Psoas muscle (tissue), 8 donors: ENCODE measurements around the gene TRPM7. TPM values are rescaled to one million over a fixed set of nuclear protein-coding genes. Genes with fewer than 3 reads are reported as not detected.
"Not testable (repeated sequence)": the region's sequence is repeated elsewhere in the genome, so short reads cannot be mapped to it uniquely, and the experiment has no call there.

Experiments used
- ATAC-seq, 4 donors: fragments of 200-7000 bp; cut with Tn5 transposase; one replicate each; pipeline ENCODE4 v1.9.1; 2020; ENCODE audit warnings: moderate library complexity in 3 of 4, mild to moderate bottlenecking in 2 of 4
- DNase-seq, 2 donors: peaks; one replicate each; pipeline ENCODE4 v3.0.0-alpha.2; 2020
- H3K27ac ChIP-seq: fragments of 200-600 bp; one replicate; pipeline ENCODE4 v1.8.0; 2022
- H3K27me3 ChIP-seq, 3 donors: fragments of 200-600 bp in 1 of 3; one replicate each; pipeline versions ENCODE4 v1.6.1 to v1.8.0; 2013 to 2022; ENCODE audit warnings: low read length in 2 of 3, mild to moderate bottlenecking in 2 of 3, moderate library complexity in 1 of 3; ENCODE audit not compliant: insufficient read depth in 3 of 3
- H3K36me3 ChIP-seq, 2 donors: fragments of 200-600 bp in 1 of 2; one replicate each; pipeline versions ENCODE4 v1.6.1 to v1.8.0; 2013 to 2022; ENCODE audit warnings: low read depth in 1 of 2, mild to moderate bottlenecking in 1 of 2, moderate library complexity in 1 of 2; ENCODE audit not compliant: insufficient read depth in 1 of 2
- H3K4me1 ChIP-seq: fragments of 200-600 bp; one replicate; pipeline ENCODE4 v1.8.0; 2022
- H3K4me3 ChIP-seq: fragments of 200-600 bp; one replicate; pipeline ENCODE4 v1.8.0; 2022; ENCODE audit warnings: mild to moderate bottlenecking
- H3K9me3 ChIP-seq: fragments of 200-600 bp; one replicate; pipeline ENCODE4 v1.8.0; 2022
- CTCF ChIP-seq: fragments of 200-600 bp; IDR thresholded peaks from one replicate; pipeline ENCODE4 v1.8.0; 2022; ENCODE audit warnings: antibody characterized with exemption
- WGBS, 3 donors: extraction: QIAGEN DNeasy Blood & Tissue Kit; methylation state at CpG; one replicate each; pipeline versions ENCODE4 v1.1.6 to v1.1.7; 2013; 5-methylcytosine and 5-hydroxymethylcytosine counted together
- intact Hi-C, 2 donors: fragments of 100-400 bp; cut with DNase I; formaldehyde crosslinking; loops; one replicate each; pipeline versions ENCODE4 v1.11.0 to v1.14.2; 2022
- polyA plus RNA-seq, 3 donors: library from polyadenylated mRNA; stranded (reverse); fragments of 200-250 nt; gene quantifications; one replicate each; pipeline ENCODE4 v1.2.3, GENCODE V29; 2013
- total RNA-seq, 4 donors: library from RNA; stranded (reverse); fragmentation: NEBNext Ultra II Directional in 2 of 4; extraction: Animal tissue kit (Norgen Biotek cat#: 25700) in 2 of 4; gene quantifications; one replicate each; pipeline versions ENCODE4 v1.2.1 to v1.2.4, GENCODE V29; 2021 to 2023
- donor health status: healthy with polysubstance abuse.
- donor health status: DM: no; HTN: no; CAD: no; lungs with moderate emphysema.
- donor health status: Bipolar disorder and iron deficiency.
- donor health status: healthy.
- donor health status: DM: yes; HTN: yes; CAD: no.
- donor health status: DM: no; HTN: no; CAD: no.
- donor health status: DM: no; HTN: no; CAD: no.
- donor health status: DM: yes; HTN: yes; CAD: no.

The TRPM7 gene
- total and polyA plus RNA-seq, 7 donors: 4.2 to 11.4 (median 9.3) TPM

DNA sequence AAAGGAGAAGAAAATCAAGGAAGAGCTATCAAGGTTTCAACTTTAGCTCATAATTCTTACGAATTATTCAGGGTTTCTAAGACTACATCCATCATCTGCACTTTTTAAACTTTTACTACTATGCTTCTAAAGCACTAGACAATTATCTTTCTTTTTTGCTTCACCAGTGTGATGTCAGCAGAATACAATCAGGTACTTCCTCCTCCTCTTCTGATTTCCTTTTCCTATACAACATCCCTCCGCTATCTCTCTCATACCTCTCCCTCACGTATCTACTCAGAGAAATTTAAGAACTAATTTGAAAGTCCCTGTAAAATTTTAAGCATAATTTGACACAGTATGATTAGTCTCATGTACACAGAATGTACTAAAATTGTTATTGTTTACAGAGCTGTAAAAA lies 92.8 kb downstream of the TRPM7 start:
- DNase-seq (no peak), ATAC-seq (no peak)
- WGBS, 3 donors: 89 to 91% (median 89%) methylated on average over 3 of the region's 3 CpGs
- peaks cover 5 to 99% of the 10 kb centered on the region in 2 donors for H3K36me3 ChIP-seq
- H3K27me3 ChIP-seq: no peaks in the 10 kb centered on the region
- no peak overlapping the region for H3K27ac ChIP-seq
- intact Hi-C loops: loop anchor here in 1 of 2 donors (10.0 kb wide), 1 partner anchor 121 kb away; no protein-coding TSS in a partner anchor
- TF ChIP-seq CTCF: no peak
- no peak overlapping the region for H3K4me3 ChIP-seq
- H3K4me1 ChIP-seq: no peaks in the 10 kb centered on the region
- H3K9me3 ChIP-seq: no peaks in the 10 kb centered on the region

DNA sequence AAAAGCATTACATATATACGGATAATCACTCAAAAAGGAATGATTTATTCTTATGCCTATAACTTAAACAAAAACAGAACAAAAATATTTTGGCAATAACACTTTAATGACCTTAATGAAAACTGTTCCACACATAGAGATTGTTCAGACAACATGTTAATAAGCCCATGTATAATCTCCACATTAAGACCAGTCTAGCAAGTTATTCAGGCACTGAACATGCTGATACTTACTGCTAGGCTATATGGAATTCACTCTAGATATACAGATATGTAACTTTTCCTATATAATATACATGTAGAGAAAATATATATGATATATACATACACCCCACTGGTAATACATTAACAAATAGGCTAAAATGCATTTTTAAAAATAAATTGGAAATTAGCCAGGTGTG lies 96.3 kb downstream of the TRPM7 start:
- DNase-seq: no peak
- 93 to 94% (median 94%) methylated on average over 1 of the region's 1 CpG for WGBS, 3 donors
- Histone ChIP-seq H3K4me3 (no peak overlapping the region), H3K9me3 (no peaks in the 10 kb centered on the region), H3K36me3 (peaks cover 5 to 100% of the 10 kb centered on the region in 2 donors), H3K4me1 (no peaks in the 10 kb centered on the region), H3K27ac (no peak overlapping the region), H3K27me3 (no peaks in the 10 kb centered on the region)
- no peak for TF ChIP-seq CTCF
- no peak for ATAC-seq
- intact Hi-C loops: loop anchor here in 1 of 2 donors (10.0 kb wide), 1 partner anchor 125 kb away; no protein-coding TSS in a partner anchor

- DNase-seq (no peak), ATAC-seq (no peak)
- no peaks in the 10 kb centered on the region for H3K9me3 ChIP-seq
- H3K4me1 ChIP-seq: no peaks in the 10 kb centered on the region
- intact Hi-C loops: loop anchor here in 1 of 2 donors (5.0 kb wide), 1 partner anchor 95 kb away; no protein-coding TSS in a partner anchor
- no peak for TF ChIP-seq CTCF
- H3K36me3 ChIP-seq: peaks cover 8 to 100% of the 10 kb centered on the region in 2 donors
- no peaks in the 10 kb centered on the region for H3K27me3 ChIP-seq
- WGBS, 3 donors: 95 to 100% (median 99%) methylated on average over 2 of the region's 2 CpGs
- H3K27ac ChIP-seq: no peak overlapping the region
- H3K4me3 ChIP-seq: no peak overlapping the region
Measured at GRCh38 chr15:50577492-50577891, 109.1 kb downstream of the TRPM7 start.

GRCh38 chr15:50576166-50576565 lies 110.4 kb downstream of the TRPM7 start:
- Histone ChIP-seq H3K36me3 (peaks cover 6 to 100% of the 10 kb centered on the region in 2 donors), H3K4me3 (no peak overlapping the region), H3K27ac (no peak overlapping the region), H3K9me3 (no peaks in the 10 kb centered on the region), H3K4me1 (no peaks in the 10 kb centered on the region), H3K27me3 (no peaks in the 10 kb centered on the region)
- ATAC-seq (no peak), DNase-seq (no peak)
- intact Hi-C loops: loop anchor here in 1 of 2 donors (5.0 kb wide), 1 partner anchor 94 kb away; no protein-coding TSS in a partner anchor
- WGBS, 3 donors: 92 to 95% (median 93%) methylated on average over 1 of the region's 1 CpG
- no peak for TF ChIP-seq CTCF

- peaks cover 6 to 97% of the 10 kb centered on the region in 2 donors for H3K36me3 ChIP-seq
- H3K27me3 ChIP-seq, H3K27ac ChIP-seq, DNase-seq, intact Hi-C loops, ATAC-seq, H3K4me1 ChIP-seq, H3K9me3 ChIP-seq, H3K4me3 ChIP-seq: not testable (repeated sequence)
- 93 to 95% (median 95%) methylated on average over 5 of the region's 5 CpGs for WGBS, 3 donors
Measured at GRCh38 chr15:50573842-50574241, 112.8 kb downstream of the TRPM7 start.
